Nephron (organoid): ENCODE data around the gene PLIN1.

Experiments used
- H3K27ac Mint-ChIP-seq, 3 experiments: 2 replicates each; pipeline ENCODE4 v1.8.0; 2020; ENCODE audit warnings: mixed read lengths in 3 of 3, mild to moderate bottlenecking in 2 of 3, moderate library complexity in 1 of 3
- H3K27me3 Mint-ChIP-seq: 2 replicates; pipeline ENCODE4 v1.8.0; 2021; ENCODE audit warnings: low read depth, mild to moderate bottlenecking, moderate library complexity, mixed read lengths
- H3K36me3 Mint-ChIP-seq: 2 replicates; pipeline ENCODE4 v1.8.0; 2020; ENCODE audit warnings: low read depth, mixed read lengths
- H3K4me1 Mint-ChIP-seq: 2 replicates; pipeline ENCODE4 v1.8.0; 2020; ENCODE audit warnings: mixed read lengths
- H3K4me3 Mint-ChIP-seq, 3 experiments: 2 replicates each; pipeline ENCODE4 v1.8.0; 2020; ENCODE audit warnings: mild to moderate bottlenecking in 3 of 3, mixed read lengths in 3 of 3, moderate library complexity in 2 of 3
- H3K9me3 Mint-ChIP-seq: 2 replicates; pipeline ENCODE4 v1.8.0; 2020; ENCODE audit warnings: mixed read lengths
- CTCF ChIP-seq, 3 experiments: fragments of 200-600 bp; sonication (generic); IDR thresholded peaks; one replicate each; pipeline ENCODE4 v1.5.0; 2021; ENCODE audit warnings: antibody characterized with exemption in 3 of 3; ENCODE audit not compliant: unreplicated experiment in 3 of 3

PLIN1 gene

GRCh38 chr15:89670971-89671560 lies 8.1 kb downstream of the PLIN1 start:
- no peak for TF ChIP-seq CTCF (IDR thresholded peaks at IDR 0.05; ENCODE audit: unreplicated experiment in 3 of 3)

GRCh38 chr15:89669941-89670340 lies 9.2 kb downstream of the PLIN1 start:
- no peaks in the 10 kb centered on the region for H3K9me3 Mint-ChIP-seq
- peaks cover 18% of the 10 kb centered on the region for H3K4me1 Mint-ChIP-seq
- H3K4me3 Mint-ChIP-seq: no peak overlapping the region
- H3K27me3 Mint-ChIP-seq: peaks cover 11% of the 10 kb centered on the region
- no peak for TF ChIP-seq CTCF (IDR thresholded peaks at IDR 0.05; ENCODE audit: unreplicated experiment in 3 of 3)
- H3K27ac Mint-ChIP-seq: no peak overlapping the region
- no peaks in the 10 kb centered on the region for H3K36me3 Mint-ChIP-seq

More at GRCh38 chr15:89670971-89671560, 8.1 kb downstream of the PLIN1 start:
- Mint-ChIP-seq H3K4me1 (peaks cover 16% of the 10 kb centered on the region), H3K36me3 (no peaks in the 10 kb centered on the region), H3K27ac (peak overlapping the region in 1 of 3 experiments; percentile 45), H3K27me3 (peaks cover 10% of the 10 kb centered on the region), H3K9me3 (no peaks in the 10 kb centered on the region), H3K4me3 (no peak overlapping the region)

GRCh38 chr15:89669309-89669865 lies 9.8 kb downstream of the PLIN1 start:
- no peaks in the 10 kb centered on the region for H3K36me3 Mint-ChIP-seq
- peaks cover 13% of the 10 kb centered on the region for H3K27me3 Mint-ChIP-seq
- no peaks in the 10 kb centered on the region for H3K9me3 Mint-ChIP-seq
- no peak overlapping the region for H3K27ac Mint-ChIP-seq
- H3K4me3 Mint-ChIP-seq: no peak overlapping the region
- TF ChIP-seq CTCF (IDR thresholded peaks at IDR 0.05; ENCODE audit: unreplicated experiment in 3 of 3): no peak
- H3K4me1 Mint-ChIP-seq: peaks cover 20% of the 10 kb centered on the region

GRCh38 chr15:89668171-89668570 lies 11.0 kb downstream of the PLIN1 start:
- no peaks in the 10 kb centered on the region for H3K9me3 Mint-ChIP-seq

GRCh38 chr15:89667706-89667960 lies 11.5 kb downstream of the PLIN1 start:
- peak overlapping the region in 1 of 3 experiments; percentile 40 for H3K27ac Mint-ChIP-seq
- TF ChIP-seq CTCF (IDR thresholded peaks at IDR 0.05; ENCODE audit: unreplicated experiment in 3 of 3): no peak
- peaks cover 16% of the 10 kb centered on the region for H3K4me1 Mint-ChIP-seq
- no peaks in the 10 kb centered on the region for H3K9me3 Mint-ChIP-seq
- H3K36me3 Mint-ChIP-seq: no peaks in the 10 kb centered on the region
- peaks cover 13% of the 10 kb centered on the region for H3K27me3 Mint-ChIP-seq
- peak overlapping the region; percentile 39 to 65 (median 46) for H3K4me3 Mint-ChIP-seq

More at GRCh38 chr15:89668171-89668570, 11.0 kb downstream of the PLIN1 start:
- Mint-ChIP-seq H3K27ac (peak overlapping the region in 1 of 3 experiments; percentile 40), H3K36me3 (no peaks in the 10 kb centered on the region), H3K4me3 (peak overlapping the region in 1 of 3 experiments; percentile 39), H3K27me3 (peaks cover 13% of the 10 kb centered on the region), H3K4me1 (peaks cover 17% of the 10 kb centered on the region)
- no peak for TF ChIP-seq CTCF (IDR thresholded peaks at IDR 0.05; ENCODE audit: unreplicated experiment in 3 of 3)
